Activated naive CD8-positive, alpha-beta T cell treated with anti-CD3 and anti-CD28 coated beads, Interleukin-2, amount 50 U/mL, for 24 hours (primary cell): ENCODE data around the gene MAGEA8.
"Not testable (repeated sequence)": the region's sequence is repeated elsewhere in the genome, so short reads cannot be mapped to it uniquely, and the experiment has no call there.

Experiments
- ATAC-seq: fragments of 150-1000 bp; cut with Tn5 transposase; one replicate; pipeline ENCODE4 v1.10.0; 2021
- DNase-seq: peaks from one replicate; pipeline ENCODE4 v3.0.0; 2021
- H3K27ac Mint-ChIP-seq: one replicate; pipeline ENCODE4 v1.8.0; 2021; ENCODE audit warnings: mild to moderate bottlenecking, mixed read lengths
- H3K27me3 Mint-ChIP-seq: one replicate; pipeline ENCODE4 v1.8.0; 2021; ENCODE audit warnings: mixed read lengths
- H3K36me3 Mint-ChIP-seq: one replicate; pipeline ENCODE4 v1.8.0; 2021; ENCODE audit warnings: low read depth, mixed read lengths
- H3K4me1 Mint-ChIP-seq: one replicate; pipeline ENCODE4 v1.8.0; 2021; ENCODE audit warnings: mixed read lengths
- H3K4me3 Mint-ChIP-seq: one replicate; pipeline ENCODE4 v1.8.0; 2021; ENCODE audit warnings: mild to moderate bottlenecking, moderate library complexity, mixed read lengths
- H3K9me3 Mint-ChIP-seq: one replicate; pipeline ENCODE4 v1.8.0; 2021; ENCODE audit warnings: mixed read lengths

MAGEA8 gene

GRCh38 chrX:149923836-149924235 is 42.9 kb downstream of the MAGEA8 start:
- H3K9me3 Mint-ChIP-seq, H3K4me1 Mint-ChIP-seq, H3K4me3 Mint-ChIP-seq: not testable (repeated sequence)

DNA sequence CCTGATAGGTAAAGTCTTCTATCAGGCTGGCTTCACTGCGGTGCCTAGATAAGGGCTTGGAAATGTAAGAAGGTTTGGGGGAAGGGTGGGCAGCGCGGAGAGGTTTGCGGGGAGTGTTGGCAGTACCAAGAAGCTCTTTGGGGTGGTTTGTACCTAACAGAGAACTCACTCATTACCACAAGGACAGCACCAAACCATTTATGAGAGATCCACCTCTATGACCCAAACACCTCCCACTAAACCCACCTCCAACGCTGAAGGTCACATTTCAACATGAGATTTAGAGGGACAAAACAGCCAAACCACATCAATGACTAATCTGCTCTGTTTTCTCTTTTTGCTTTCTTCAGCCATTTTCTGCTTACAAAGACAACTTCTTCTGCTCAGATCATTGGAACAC is 43.5 kb downstream of the MAGEA8 start:
- not testable (repeated sequence) for DNase-seq, H3K4me3 Mint-ChIP-seq, H3K9me3 Mint-ChIP-seq, H3K27me3 Mint-ChIP-seq, H3K36me3 Mint-ChIP-seq, H3K4me1 Mint-ChIP-seq, H3K27ac Mint-ChIP-seq
- ATAC-seq = peak; percentile 31

More at GRCh38 chrX:149923836-149924235, 42.9 kb downstream of the MAGEA8 start:
- H3K36me3 Mint-ChIP-seq, DNase-seq, H3K27me3 Mint-ChIP-seq, H3K27ac Mint-ChIP-seq, ATAC-seq: not testable (repeated sequence)

DNA sequence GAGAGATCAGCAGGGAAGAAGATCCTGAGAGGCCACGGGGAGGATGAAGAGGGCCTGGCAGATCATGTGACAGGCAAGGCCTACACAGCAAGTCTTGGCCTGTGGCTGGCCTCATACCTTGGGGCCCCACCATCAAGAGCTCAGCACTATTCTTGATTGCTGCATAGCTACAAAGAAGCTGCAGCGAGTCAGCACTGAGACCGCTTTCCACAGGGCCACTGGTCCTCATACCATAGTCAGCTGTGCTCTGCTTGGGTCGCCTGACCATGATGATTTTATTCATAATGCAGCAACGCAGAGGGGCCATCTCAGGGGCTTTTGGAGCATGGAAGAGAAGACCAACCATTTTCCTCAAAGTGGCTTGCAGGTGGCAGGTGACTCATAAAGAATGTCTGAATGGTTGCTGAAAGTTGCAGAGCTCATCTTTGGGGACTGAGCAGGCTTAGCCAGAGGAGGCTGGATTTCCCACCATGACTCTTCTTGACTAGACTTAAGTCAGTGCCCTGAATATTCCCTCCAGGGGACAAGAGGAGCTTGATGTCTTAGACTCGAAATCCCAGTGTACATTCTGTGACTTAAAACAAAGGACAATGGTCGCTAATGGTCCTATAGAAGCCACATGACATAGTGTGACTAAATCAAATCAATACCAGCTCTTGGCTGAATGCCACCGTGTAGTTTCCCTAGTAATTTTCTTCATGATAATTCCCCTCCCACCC is 46.4 kb downstream of the MAGEA8 start:
- not testable (repeated sequence) for H3K36me3 Mint-ChIP-seq, DNase-seq, H3K4me3 Mint-ChIP-seq, H3K4me1 Mint-ChIP-seq, H3K27me3 Mint-ChIP-seq, H3K27ac Mint-ChIP-seq, H3K9me3 Mint-ChIP-seq
- peak; percentile 57 for ATAC-seq

- not testable (repeated sequence) for DNase-seq, H3K9me3 Mint-ChIP-seq, H3K36me3 Mint-ChIP-seq, H3K27ac Mint-ChIP-seq, H3K4me1 Mint-ChIP-seq, ATAC-seq, H3K4me3 Mint-ChIP-seq, H3K27me3 Mint-ChIP-seq
Observed at GRCh38 chrX:149927964-149928258, 46.9 kb downstream of the MAGEA8 start.

DNA sequence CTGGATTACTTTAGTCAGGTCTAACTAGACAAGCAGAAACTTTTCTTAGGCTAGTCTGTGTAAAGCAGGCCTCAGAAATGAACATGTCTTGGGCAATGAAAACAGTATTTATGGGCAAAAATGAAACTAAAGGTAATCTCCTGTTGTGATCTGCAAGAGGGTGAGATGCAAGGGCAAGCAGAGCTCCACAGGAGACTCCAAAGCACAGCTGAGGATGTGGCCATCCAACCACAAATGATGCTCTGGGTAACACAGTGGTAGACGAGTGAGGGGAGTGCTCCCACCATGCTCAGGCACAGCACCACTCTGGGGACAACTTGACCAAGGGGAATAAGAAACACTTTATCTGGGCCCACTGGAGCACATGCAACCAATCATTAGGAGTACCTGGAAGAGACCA is 47.7 kb downstream of the MAGEA8 start:
- ATAC-seq = peak; percentile 20
- not testable (repeated sequence) for H3K9me3 Mint-ChIP-seq, H3K27me3 Mint-ChIP-seq, H3K4me1 Mint-ChIP-seq, DNase-seq, H3K4me3 Mint-ChIP-seq, H3K36me3 Mint-ChIP-seq, H3K27ac Mint-ChIP-seq

DNA sequence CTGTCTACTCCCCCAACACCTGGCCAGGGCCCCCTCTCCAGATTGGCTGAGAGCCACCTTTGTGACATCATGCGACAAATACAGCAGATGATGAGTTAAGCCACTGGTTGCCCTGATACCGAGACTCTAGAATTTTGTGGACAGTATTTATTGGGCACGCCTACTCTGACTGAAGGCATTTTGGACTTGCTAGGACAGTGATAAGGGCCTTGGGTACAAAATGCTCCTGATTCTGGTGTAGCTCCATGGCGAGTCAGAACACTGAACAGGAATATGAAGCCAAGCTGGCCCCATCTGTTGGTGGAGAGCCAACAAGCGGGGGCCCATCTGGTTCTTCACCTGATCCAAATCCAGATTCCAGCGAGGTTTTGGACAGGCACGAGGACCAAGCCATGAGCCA is 48.4 kb downstream of the MAGEA8 start, which contains the start of gene HSFX4:
Gene HSFX4 (plus strand): TSS at position 174 of the 400 bp plus-strand sequence. CDS start 72 bp downstream, at position 246.
- not testable (repeated sequence) for H3K4me3 Mint-ChIP-seq, H3K4me1 Mint-ChIP-seq, H3K27ac Mint-ChIP-seq, ATAC-seq, DNase-seq, H3K27me3 Mint-ChIP-seq, H3K36me3 Mint-ChIP-seq, H3K9me3 Mint-ChIP-seq

GRCh38 chrX:149931355-149931754 is 50.4 kb downstream of the MAGEA8 start:
- H3K27ac Mint-ChIP-seq, H3K9me3 Mint-ChIP-seq, H3K27me3 Mint-ChIP-seq, H3K36me3 Mint-ChIP-seq, H3K4me3 Mint-ChIP-seq, H3K4me1 Mint-ChIP-seq, DNase-seq, ATAC-seq: not testable (repeated sequence)

GRCh38 chrX:149932150-149932549 is 51.2 kb downstream of the MAGEA8 start:
- not testable (repeated sequence) for H3K27me3 Mint-ChIP-seq, DNase-seq, H3K4me1 Mint-ChIP-seq, H3K27ac Mint-ChIP-seq, H3K36me3 Mint-ChIP-seq, H3K9me3 Mint-ChIP-seq, ATAC-seq, H3K4me3 Mint-ChIP-seq

- H3K36me3 Mint-ChIP-seq, H3K27me3 Mint-ChIP-seq, DNase-seq, H3K9me3 Mint-ChIP-seq, H3K27ac Mint-ChIP-seq, H3K4me1 Mint-ChIP-seq, H3K4me3 Mint-ChIP-seq, ATAC-seq: not testable (repeated sequence)
Observed at GRCh38 chrX:149932970-149933369, 52.0 kb downstream of the MAGEA8 start.

- H3K36me3 Mint-ChIP-seq, H3K4me1 Mint-ChIP-seq, ATAC-seq, DNase-seq, H3K27me3 Mint-ChIP-seq, H3K9me3 Mint-ChIP-seq, H3K4me3 Mint-ChIP-seq, H3K27ac Mint-ChIP-seq: not testable (repeated sequence)
Observed at GRCh38 chrX:149933547-149933946, 52.6 kb downstream of the MAGEA8 start.
